ENCODE measurements around the gene PNMT.

DNA sequence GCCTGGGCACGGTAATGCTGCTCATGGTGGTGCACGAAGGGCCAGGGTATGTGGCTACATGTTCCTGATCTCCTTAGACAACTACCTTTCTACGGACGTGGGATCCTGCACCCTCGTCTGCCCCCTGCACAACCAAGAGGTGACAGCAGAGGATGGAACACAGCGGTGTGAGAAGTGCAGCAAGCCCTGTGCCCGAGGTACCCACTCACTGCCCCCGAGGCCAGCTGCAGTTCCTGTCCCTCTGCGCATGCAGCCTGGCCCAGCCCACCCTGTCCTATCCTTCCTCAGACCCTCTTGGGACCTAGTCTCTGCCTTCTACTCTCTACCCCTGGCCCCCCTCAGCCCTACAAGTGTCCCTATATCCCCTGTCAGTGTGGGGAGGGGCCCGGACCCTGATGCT is 43.6 kb downstream of the PNMT start:
- TF ChIP-seq, protein P1, sequence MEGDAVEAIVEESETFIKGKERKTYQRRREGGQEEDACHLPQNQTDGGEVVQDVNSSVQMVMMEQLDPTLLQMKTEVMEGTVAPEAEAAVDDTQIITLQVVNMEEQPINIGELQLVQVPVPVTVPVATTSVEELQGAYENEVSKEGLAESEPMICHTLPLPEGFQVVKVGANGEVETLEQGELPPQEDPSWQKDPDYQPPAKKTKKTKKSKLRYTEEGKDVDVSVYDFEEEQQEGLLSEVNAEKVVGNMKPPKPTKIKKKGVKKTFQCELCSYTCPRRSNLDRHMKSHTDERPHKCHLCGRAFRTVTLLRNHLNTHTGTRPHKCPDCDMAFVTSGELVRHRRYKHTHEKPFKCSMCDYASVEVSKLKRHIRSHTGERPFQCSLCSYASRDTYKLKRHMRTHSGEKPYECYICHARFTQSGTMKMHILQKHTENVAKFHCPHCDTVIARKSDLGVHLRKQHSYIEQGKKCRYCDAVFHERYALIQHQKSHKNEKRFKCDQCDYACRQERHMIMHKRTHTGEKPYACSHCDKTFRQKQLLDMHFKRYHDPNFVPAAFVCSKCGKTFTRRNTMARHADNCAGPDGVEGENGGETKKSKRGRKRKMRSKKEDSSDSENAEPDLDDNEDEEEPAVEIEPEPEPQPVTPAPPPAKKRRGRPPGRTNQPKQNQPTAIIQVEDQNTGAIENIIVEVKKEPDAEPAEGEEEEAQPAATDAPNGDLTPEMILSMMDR (IDR thresholded peaks at IDR 0.05): no peak
- TF ChIP-seq POLR2A (IDR thresholded peaks at IDR 0.05): no peak
- TF ChIP-seq POLR2AphosphoS5 (IDR thresholded peaks at IDR 0.05): no peak

Measured in transverse colon (tissue), 4 donors.